ENCODE results near the gene KRT31.
"Not testable (repeated sequence)": the region's sequence is repeated elsewhere in the genome, so short reads cannot be mapped to it uniquely, and the experiment has no call there.

The KRT31 gene

DNA sequence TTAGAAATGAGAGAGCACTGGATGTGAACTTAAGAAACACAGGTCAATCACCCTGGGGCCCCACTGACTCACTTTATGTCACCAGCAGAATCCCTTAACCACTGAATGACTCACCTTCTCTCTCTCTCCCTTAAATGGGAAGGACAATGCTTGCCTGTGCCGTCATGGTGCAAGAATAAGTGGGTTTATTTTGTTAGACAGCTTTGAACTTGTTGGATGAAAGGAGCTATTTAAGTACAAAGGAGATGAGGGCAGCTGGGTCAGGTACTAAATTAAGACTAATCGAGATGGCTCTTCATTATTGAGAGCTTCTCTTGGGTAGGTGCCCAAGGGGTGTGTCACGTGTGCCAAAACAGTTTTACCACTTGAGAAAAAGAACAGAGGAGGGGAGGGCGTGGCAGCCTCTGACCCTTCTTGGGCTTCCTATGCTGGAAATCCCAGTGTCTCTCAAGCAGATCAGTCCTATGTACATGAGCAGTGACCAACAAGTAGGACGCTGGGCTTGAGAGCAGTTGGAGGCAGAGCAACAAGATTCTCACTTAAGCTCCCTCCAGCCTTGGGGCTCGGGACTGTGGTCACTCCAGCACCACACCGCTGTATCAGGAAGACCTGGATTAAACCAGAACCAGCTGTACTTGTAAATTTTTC, 6.7 kb upstream of the KRT31 start:
- no peak for DNase-seq (ENCODE audit: extremely low spot score)
- no peak for TF ChIP-seq CTCF (IDR thresholded peaks at IDR 0.05; ENCODE audit: control extremely low read depth, extremely low read depth, low read depth, missing control alignments)
- ChIA-PET CTCF (interaction anchor here (1.0 to 1.7 kb wide), 7 partner anchors 13 to 245 kb away, joined by 3 to 6 read pairs (median 3); no protein-coding TSS in a partner anchor), POLR2A (no interaction called here)

GRCh38 chr17:41403404-41404023, 6.1 kb upstream of the KRT31 start:
- POLR2A ChIA-PET = no interaction called here
- TF ChIP-seq CTCF (IDR thresholded peaks at IDR 0.05; ENCODE audit: control extremely low read depth, extremely low read depth, low read depth, missing control alignments) = no peak
- no peak for DNase-seq (ENCODE audit: extremely low spot score)
- CTCF ChIA-PET = interaction anchor here (1.1 to 1.6 kb wide), 5 partner anchors 12 to 245 kb away, joined by 3 to 6 read pairs (median 3); no protein-coding TSS in a partner anchor

DNA sequence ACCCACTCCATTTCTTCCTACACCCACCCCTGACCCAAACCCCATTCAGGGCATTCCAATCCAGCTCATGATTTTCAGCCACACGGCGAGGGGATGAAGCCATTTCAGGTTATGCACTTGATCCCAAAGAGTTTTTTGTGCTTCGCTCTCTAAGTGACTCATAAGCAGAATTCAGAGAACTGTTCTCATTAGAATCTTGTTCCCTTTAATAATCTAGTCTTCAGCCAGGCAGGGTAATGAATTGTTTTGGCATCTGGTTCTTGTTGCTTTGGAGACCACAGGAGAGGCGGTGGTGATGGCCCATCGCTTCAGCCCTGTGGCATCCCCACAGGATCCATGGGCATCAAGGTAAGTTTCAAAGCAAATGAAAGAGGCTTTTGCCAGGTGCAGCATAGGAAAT, 4.8 kb upstream of the KRT31 start:
- CTCF ChIA-PET = no interaction called here

GRCh38 chr17:41396340-41396739, 1.1 kb downstream of the KRT31 start:
- CTCF ChIA-PET = interaction anchor here (1.0 kb wide), 1 partner anchor 8 kb away, joined by 3 read pairs; no protein-coding TSS in a partner anchor
- TF ChIP-seq CTCF (IDR thresholded peaks at IDR 0.05; ENCODE audit: control extremely low read depth, extremely low read depth, low read depth, missing control alignments) = no peak

More for the DNA sequence above, 4.8 kb upstream of the KRT31 start:
- TF ChIP-seq CTCF (IDR thresholded peaks at IDR 0.05; ENCODE audit: control extremely low read depth, extremely low read depth, low read depth, missing control alignments) = no peak
- DNase-seq (ENCODE audit: extremely low spot score) = no peak
- POLR2A ChIA-PET = no interaction called here

GRCh38 chr17:41395611-41396010, 1.8 kb downstream of the KRT31 start:
- CTCF ChIA-PET = interaction anchor here (1.0 kb wide), 1 partner anchor 8 kb away, joined by 3 read pairs; no protein-coding TSS in a partner anchor
- POLR2A ChIA-PET = no interaction called here
- DNase-seq (ENCODE audit: extremely low spot score) = no peak
- TF ChIP-seq CTCF (IDR thresholded peaks at IDR 0.05; ENCODE audit: control extremely low read depth, extremely low read depth, low read depth, missing control alignments) = no peak

More at GRCh38 chr17:41396340-41396739, 1.1 kb downstream of the KRT31 start:
- no peak for DNase-seq (ENCODE audit: extremely low spot score)
- POLR2A ChIA-PET = no interaction called here

DNA sequence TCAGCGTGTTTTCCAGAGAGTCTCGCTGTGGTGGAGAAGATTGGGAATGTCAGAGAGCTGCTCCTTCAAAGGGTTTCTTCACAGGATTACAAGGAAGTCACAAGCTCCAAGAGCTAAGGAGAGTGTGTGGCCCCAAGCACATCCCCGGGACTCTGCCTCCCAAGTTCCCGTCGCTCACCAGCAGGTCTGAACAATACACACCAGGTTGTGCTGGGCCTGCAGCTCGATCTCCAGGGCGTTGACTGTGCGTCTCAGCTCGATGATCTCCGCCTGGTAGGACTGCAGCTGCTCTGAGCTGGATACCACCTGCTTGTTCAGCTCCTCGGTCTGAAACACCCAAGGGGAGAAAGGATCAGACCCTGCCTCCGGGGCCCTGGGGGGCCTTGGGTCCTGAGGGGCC, 2.4 kb downstream of the KRT31 start:
- POLR2A ChIA-PET; CTCF ChIA-PET; DNase-seq (ENCODE audit: extremely low spot score): not testable (repeated sequence)

- ChIA-PET POLR2A (no interaction called here), CTCF (no interaction called here)
- DNase-seq (ENCODE audit: extremely low spot score) = no peak
- no peak for TF ChIP-seq CTCF (IDR thresholded peaks at IDR 0.05; ENCODE audit: control extremely low read depth, extremely low read depth, low read depth, missing control alignments)
Observed at GRCh38 chr17:41394254-41394996, 3.0 kb downstream of the KRT31 start.
